ENCODE data around the gene AJM1. TPM values are rescaled to one million over a fixed set of nuclear protein-coding genes. Genes with fewer than 3 reads are reported as not detected.

The AJM1 gene
- total RNA-seq, 1 experiment from 2014 or later = 1.8 TPM

- Histone ChIP-seq H3K79me1 (ENCODE audit: insufficient read depth, low read depth, low read length, poor library complexity, severe bottlenecking) (no peaks in the 10 kb centered on the region), H3K27ac (ENCODE audit: insufficient read length, low read depth, low read length) (no peak overlapping the region), H2AFZ (ENCODE audit: low read length) (no peak overlapping the region), H3K9ac (ENCODE audit: extremely low read depth, insufficient read length, low read length) (no peak overlapping the region), H2BK15ac (ENCODE audit: low read depth, low read length) (no peak overlapping the region), H3K18ac (ENCODE audit: insufficient read length, low read depth, low read length) (no peak overlapping the region), H3K23ac (ENCODE audit: insufficient read length, low read depth, low read length) (no peak overlapping the region), H4K91ac (ENCODE audit: insufficient read length, low read depth, low read length) (no peak overlapping the region), H3T11ph (ENCODE audit: low read length) (no peak overlapping the region), H2BK12ac (ENCODE audit: insufficient read length, low read depth, low read length) (no peak overlapping the region), H3K4ac (ENCODE audit: low read depth, low read length) (no peak overlapping the region), H3K4me2 (ENCODE audit: insufficient read depth, insufficient read length, low read length) (no peak overlapping the region), H2BK5ac (ENCODE audit: insufficient read length, low read length) (no peak overlapping the region), H3K14ac (ENCODE audit: insufficient read depth, low read length) (no peak overlapping the region), H2BK120ac (ENCODE audit: low read depth, low read length, poor library complexity, severe bottlenecking) (no peak overlapping the region), H4K8ac (replicated peaks; ENCODE audit: insufficient read length, low read depth, low read length) (no peak overlapping the region), H3K56ac (ENCODE audit: insufficient read length, low read depth, low read length) (no peak overlapping the region), H3K9me3 (ENCODE audit: control insufficient read depth, low read depth, low read length) (no peaks in the 10 kb centered on the region), H4K5ac (ENCODE audit: insufficient read length, low read depth, low read length) (no peak overlapping the region), H2AK5ac (ENCODE audit: insufficient read length, low read length) (no peak overlapping the region), H3K27me3 (ENCODE audit: insufficient read depth, low read length) (no peaks in the 10 kb centered on the region), H3K23me2 (ENCODE audit: insufficient read length, low read depth, low read length, poor library complexity, severe bottlenecking) (peaks cover 8% of the 10 kb centered on the region), H4K20me1 (ENCODE audit: control insufficient read depth, insufficient read depth, insufficient read length) (no peaks in the 10 kb centered on the region), H3K79me2 (ENCODE audit: insufficient read depth, low read length) (no peaks in the 10 kb centered on the region), H3K4me1 (ENCODE audit: insufficient read depth, low read length) (no peaks in the 10 kb centered on the region), H2BK20ac (ENCODE audit: low read depth, low read length, poor library complexity, severe bottlenecking) (no peak overlapping the region)
- Mint-ChIP-seq H3K4me1 (peaks cover 2 to 5% of the 10 kb centered on the region in 2 experiments; a peak in 3 of 4 replicates), H3K4me3 (peak overlapping the region in 1 of 2 experiments; percentile 15; a peak in 2 of 5 replicates), H3K36me3 (ENCODE audit: insufficient read depth in 1 of 3, low read depth in 3 of 3) (peaks cover 0 to 12% (median 10%) of the 10 kb centered on the region in 3 experiments; a peak in 4 of 7 replicates), H3K27me3 (ENCODE audit: low read depth) (peaks cover 2% of the 10 kb centered on the region), H3K27ac (no peak overlapping the region), H3K9me3 (no peaks in the 10 kb centered on the region)
- no peak for DNase-seq
- no CpG with 5 or more reads among the region's 23 CpGs for WGBS (ENCODE audit: extremely low coverage, insufficient read length, low lambda C conversion rate)
- TF ChIP-seq CTCF (conservative IDR thresholded peaks at IDR 0.05) = no peak
These were observed 8.8 kb downstream of the AJM1 start for GRCh38 chr9:136850866-136851775.
